Heart left ventricle (tissue), 16 donors: ENCODE data around the gene IL17F. TPM values are rescaled to one million over a fixed set of nuclear protein-coding genes. Genes with fewer than 3 reads are reported as not detected.

Experiments
- ATAC-seq, 4 donors: fragments of 200-7000 bp; cut with Tn5 transposase; one replicate each; pipeline ENCODE4 v1.9.1; 2020 to 2022; ENCODE audit warnings: moderate library complexity in 4 of 4, mild to moderate bottlenecking in 3 of 4, moderate number of reproducible peaks in 1 of 4
- DNase-seq, 5 donors: peaks; one replicate each; pipeline ENCODE4 v3.0.0-alpha.2; 2020
- H3K27ac ChIP-seq, 12 donors: fragments of 200-600 bp; sonication (generic) in 4 of 12; one replicate each; pipeline versions ENCODE4 v1.5.0 to v1.8.0; 2016 to 2022; ENCODE audit warnings: mild to moderate bottlenecking in 2 of 12
- H3K27me3 ChIP-seq, 9 donors: fragments of 200-600 bp; sonication (generic) in 2 of 9; one replicate each; pipeline versions ENCODE4 v1.5.1 to v1.8.0; 2016 to 2022; ENCODE audit warnings: mild to moderate bottlenecking in 3 of 9
- H3K36me3 ChIP-seq, 9 donors: fragments of 200-600 bp; sonication (generic) in 2 of 9; one replicate each; pipeline versions ENCODE4 v1.5.0 to v1.8.0; 2018 to 2022; ENCODE audit warnings: mild to moderate bottlenecking in 2 of 9
- H3K4me1 ChIP-seq, 12 donors: fragments of 200-600 bp; sonication (generic) in 4 of 12; one replicate each; pipeline versions ENCODE4 v1.5.0 to v1.8.0; 2016 to 2022; ENCODE audit warnings: mild to moderate bottlenecking in 3 of 12
- H3K4me3 ChIP-seq, 12 donors: fragments of 200-600 bp; sonication (generic) in 4 of 12; one replicate each; pipeline versions ENCODE4 v1.5.0 to v1.8.0; 2017 to 2022; ENCODE audit warnings: mild to moderate bottlenecking in 9 of 12, moderate library complexity in 4 of 12
- H3K9me3 ChIP-seq, 12 donors: fragments of 200-600 bp; sonication (generic) in 4 of 12; one replicate each; pipeline versions ENCODE4 v1.5.0 to v1.8.0; 2016 to 2022; ENCODE audit warnings: mild to moderate bottlenecking in 1 of 12
- CTCF ChIP-seq, 12 donors: fragments of 200-600 bp; sonication (generic) in 4 of 12; IDR thresholded peaks; one replicate each; pipeline versions ENCODE4 v1.5.0 to v1.8.0; 2018 to 2022; ENCODE audit warnings: antibody characterized with exemption in 12 of 12, mild to moderate bottlenecking in 5 of 12
- POLR2A ChIP-seq, 2 donors: fragments of 450-650 bp; IDR thresholded peaks; one replicate each; pipeline ENCODE4 v1.6.1; 2017; ENCODE audit warnings: antibody characterized with exemption in 2 of 2, mild to moderate bottlenecking in 2 of 2, moderate library complexity in 2 of 2
- WGBS, 4 donors: extraction: QIAGEN DNeasy Blood & Tissue Kit in 2 of 4; methylation state at CpG; one replicate each; pipeline versions ENCODE4 v1.1.5 to v1.1.7; 2013 to 2018; 5-methylcytosine and 5-hydroxymethylcytosine counted together
- intact Hi-C, 10 donors: fragments of 100-400 bp; cut with DNase I; formaldehyde crosslinking; loops; one replicate each; pipeline versions ENCODE4 v1.11.1 to v1.14.2; 2022
- polyA plus RNA-seq, 2 donors: library from polyadenylated mRNA; stranded (reverse); fragments of 200-250 nt; gene quantifications; one replicate each; pipeline ENCODE4 v1.2.3, GENCODE V29; 2013
- total RNA-seq, 9 donors: library from RNA; depleted of rRNA in 2 of 9; stranded (reverse); fragments of >200 nt in 2 of 9; fragmentation: NEBNext Ultra II Directional in 3 of 9; extraction: Animal tissue kit (Norgen Biotek cat#: 25700) in 3 of 9; gene quantifications; one replicate each; pipeline versions ENCODE4 v1.1.0 to v1.2.4, GENCODE V29; 2016 to 2023
- donor health status: ischemic (EF 13 %, LVEDD 7.1; RV severe dilation, severe dysfunction).
- donor health status: healthy with polysubstance abuse.
- donor health status: DM: no; HTN: yes; CAD: no.
- donor health status: DM: no; HTN: no; CAD: no.
- donor health status: ischemic (EF 25% LVEDD 6.9; RV normal size, moderate dysfunction).
- donor health status: ischemic (EF 25% LVEDD 5.7; RV mildly dilated, moderate dysfunction).
- donor health status: healthy.
- donor health status: DM: yes; HTN: yes; CAD: no.
- donor health status: ischemic (EF 35%, LVEDD 5.7; RV mildly dilated, moderate dysfunction).
- donor health status: nonischemic (EF 11% LVEDD 7.7; RV severe dilation, severe dysfunction).
- donor health status: DM: yes; HTN: yes; CAD: no.
- donor health status: PGD.
- donor health status: ischemic (EF 29% LVEDD 5.4; RV normal size, mild dysfunction).
- donor health status: nonischemic (EF 23%, LVEDD 6.1; RV moderate dilation, normal function).

The IL17F gene
- total and polyA plus RNA-seq, 11 donors: not detected

- 0 to 2% (median 1%) methylated on average over 11 to 14 of the region's 14 CpGs for WGBS, 4 donors
- DNase-seq: peak in 4 of 5 donors; percentile 20 to 40 (median 36)
- intact Hi-C loops: loop anchor here in 8 of 10 donors (2.0 to 10.0 kb wide), 8 partner anchors 77 to 381 kb away; partner anchors contain the start of gene PAQR8 (in 3 of the 8)
Observed at GRCh38 chr6:52284131-52284459, 39.8 kb upstream of the IL17F start.

DNA sequence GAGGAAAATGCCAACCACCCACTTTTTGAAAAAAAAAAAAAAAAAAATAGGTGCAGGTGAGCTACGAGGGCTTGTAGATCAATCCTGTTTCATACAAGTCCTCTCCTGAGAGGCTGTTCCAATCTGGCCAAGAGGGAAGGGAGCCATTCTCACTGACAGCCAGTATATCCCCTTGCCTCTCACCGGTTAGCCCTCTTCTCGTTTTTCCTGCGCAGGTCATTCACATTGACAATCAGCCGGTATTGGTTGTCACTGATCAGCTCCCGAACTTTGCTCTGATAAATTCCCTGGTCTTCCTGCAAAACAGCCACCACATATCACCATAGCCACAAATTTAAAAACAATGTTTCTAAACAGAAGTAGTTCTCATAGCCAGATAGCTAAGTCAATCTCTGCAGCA, 38.8 kb upstream of the IL17F start:
- Histone ChIP-seq H3K27me3 (no peaks in the 10 kb centered on the region), H3K4me3 (peak overlapping the region in 2 of 12 donors; percentile 90 to 91), H3K27ac (no peak overlapping the region), H3K36me3 (peaks cover 0 to 48% (median 47%) of the 10 kb centered on the region in 9 donors), H3K4me1 (peaks cover 0 to 32% (median 12%) of the 10 kb centered on the region in 12 donors), H3K9me3 (no peaks in the 10 kb centered on the region)
- 60 to 74% (median 63%) methylated on average over 6 of the region's 6 CpGs for WGBS, 4 donors
- TF ChIP-seq CTCF (IDR thresholded peaks at IDR 0.05) (no peak), POLR2A (IDR thresholded peaks at IDR 0.05) (no peak)
- ATAC-seq (no peak), DNase-seq (no peak)
- intact Hi-C loops: loop anchor here in 7 of 10 donors (5.0 to 10.0 kb wide), 5 partner anchors 79 to 382 kb away; partner anchors contain the start of gene PAQR8 (in 2 of the 7)

More at GRCh38 chr6:52284131-52284459, 39.8 kb upstream of the IL17F start:
- peaks cover 0 to 32% (median 12%) of the 10 kb centered on the region in 12 donors for H3K4me1 ChIP-seq
- peak overlapping the region; percentile 57 to 99 (median 80) for H3K4me3 ChIP-seq
- H3K36me3 ChIP-seq: peaks cover 0 to 38% (median 37%) of the 10 kb centered on the region in 9 donors
- no peaks in the 10 kb centered on the region for H3K27me3 ChIP-seq
- H3K27ac ChIP-seq: peak overlapping the region in 10 of 12 donors; percentile 11 to 79 (median 60)
- H3K9me3 ChIP-seq: no peaks in the 10 kb centered on the region
- ATAC-seq: no peak
- no peak for TF ChIP-seq POLR2A (IDR thresholded peaks at IDR 0.05)
- no peak for TF ChIP-seq CTCF (IDR thresholded peaks at IDR 0.05)

- DNase-seq (no peak), ATAC-seq (no peak)
- no peaks in the 10 kb centered on the region for H3K27me3 ChIP-seq
- H3K9me3 ChIP-seq: no peaks in the 10 kb centered on the region
- TF ChIP-seq POLR2A (IDR thresholded peaks at IDR 0.05) (no peak), CTCF (IDR thresholded peaks at IDR 0.05) (no peak)
- WGBS, 4 donors: 93 to 95% (median 94%) methylated on average over 8 to 10 of the region's 10 CpGs
- H3K4me1 ChIP-seq: peaks cover 0 to 3% (median 0%) of the 10 kb centered on the region in 12 donors
- no peak overlapping the region for H3K27ac ChIP-seq
- H3K36me3 ChIP-seq: peaks cover 0 to 100% (median 98%) of the 10 kb centered on the region in 9 donors
- intact Hi-C loops: loop anchor here in 1 of 10 donors (10.0 kb wide), 1 partner anchor 389 kb away; no protein-coding TSS in a partner anchor
- H3K4me3 ChIP-seq: no peak overlapping the region
Observed at GRCh38 chr6:52276130-52276529, 31.8 kb upstream of the IL17F start.

- ATAC-seq (peak in 3 of 4 donors; percentile 31 to 82 (median 33)), DNase-seq (peak in 1 of 5 donors; percentile 41)
- intact Hi-C loops: loop anchor here in 1 of 10 donors (10.0 kb wide), 1 partner anchor 393 kb away; no protein-coding TSS in a partner anchor
- WGBS, 4 donors: 63 to 76% (median 69%) methylated on average over 9 of the region's 9 CpGs
- no peaks in the 10 kb centered on the region for H3K9me3 ChIP-seq
- H3K4me1 ChIP-seq: peaks cover 0 to 3% (median 0%) of the 10 kb centered on the region in 12 donors
- H3K36me3 ChIP-seq: peaks cover 0 to 99% (median 98%) of the 10 kb centered on the region in 9 donors
- H3K4me3 ChIP-seq: no peak overlapping the region
- TF ChIP-seq CTCF (IDR thresholded peaks at IDR 0.05): no peak
- peak overlapping the region in 7 of 12 donors; percentile 12 to 64 (median 40) for H3K27ac ChIP-seq
- H3K27me3 ChIP-seq: no peaks in the 10 kb centered on the region
Observed at GRCh38 chr6:52271852-52272460, 27.7 kb upstream of the IL17F start.
